Heart left ventricle (tissue), 16 donors: ENCODE results near the gene XBP1. TPM values are rescaled to one million over a fixed set of nuclear protein-coding genes. Genes with fewer than 3 reads are reported as not detected.

Experiments used
- ATAC-seq, 4 donors: fragments of 200-7000 bp; cut with Tn5 transposase; one replicate each; pipeline ENCODE4 v1.9.1; 2020 to 2022; ENCODE audit warnings: moderate library complexity in 4 of 4, mild to moderate bottlenecking in 3 of 4, moderate number of reproducible peaks in 1 of 4
- DNase-seq, 5 donors: peaks; one replicate each; pipeline ENCODE4 v3.0.0-alpha.2; 2020
- H3K27ac ChIP-seq, 12 donors: fragments of 200-600 bp; sonication (generic) in 4 of 12; one replicate each; pipeline versions ENCODE4 v1.5.0 to v1.8.0; 2016 to 2022; ENCODE audit warnings: mild to moderate bottlenecking in 2 of 12
- H3K27me3 ChIP-seq, 9 donors: fragments of 200-600 bp; sonication (generic) in 2 of 9; one replicate each; pipeline versions ENCODE4 v1.5.1 to v1.8.0; 2016 to 2022; ENCODE audit warnings: mild to moderate bottlenecking in 3 of 9
- H3K36me3 ChIP-seq, 9 donors: fragments of 200-600 bp; sonication (generic) in 2 of 9; one replicate each; pipeline versions ENCODE4 v1.5.0 to v1.8.0; 2018 to 2022; ENCODE audit warnings: mild to moderate bottlenecking in 2 of 9
- H3K4me1 ChIP-seq, 12 donors: fragments of 200-600 bp; sonication (generic) in 4 of 12; one replicate each; pipeline versions ENCODE4 v1.5.0 to v1.8.0; 2016 to 2022; ENCODE audit warnings: mild to moderate bottlenecking in 3 of 12
- H3K4me3 ChIP-seq, 12 donors: fragments of 200-600 bp; sonication (generic) in 4 of 12; one replicate each; pipeline versions ENCODE4 v1.5.0 to v1.8.0; 2017 to 2022; ENCODE audit warnings: mild to moderate bottlenecking in 9 of 12, moderate library complexity in 4 of 12
- H3K9me3 ChIP-seq, 12 donors: fragments of 200-600 bp; sonication (generic) in 4 of 12; one replicate each; pipeline versions ENCODE4 v1.5.0 to v1.8.0; 2016 to 2022; ENCODE audit warnings: mild to moderate bottlenecking in 1 of 12
- CTCF ChIP-seq, 12 donors: fragments of 200-600 bp; sonication (generic) in 4 of 12; IDR thresholded peaks; one replicate each; pipeline versions ENCODE4 v1.5.0 to v1.8.0; 2018 to 2022; ENCODE audit warnings: antibody characterized with exemption in 12 of 12, mild to moderate bottlenecking in 5 of 12
- POLR2A ChIP-seq, 2 donors: fragments of 450-650 bp; IDR thresholded peaks; one replicate each; pipeline ENCODE4 v1.6.1; 2017; ENCODE audit warnings: antibody characterized with exemption in 2 of 2, mild to moderate bottlenecking in 2 of 2, moderate library complexity in 2 of 2
- WGBS, 4 donors: extraction: QIAGEN DNeasy Blood & Tissue Kit in 2 of 4; methylation state at CpG; one replicate each; pipeline versions ENCODE4 v1.1.5 to v1.1.7; 2013 to 2018; 5-methylcytosine and 5-hydroxymethylcytosine counted together
- intact Hi-C, 10 donors: fragments of 100-400 bp; cut with DNase I; formaldehyde crosslinking; loops; one replicate each; pipeline versions ENCODE4 v1.11.1 to v1.14.2; 2022
- polyA plus RNA-seq, 2 donors: library from polyadenylated mRNA; stranded (reverse); fragments of 200-250 nt; gene quantifications; one replicate each; pipeline ENCODE4 v1.2.3, GENCODE V29; 2013
- total RNA-seq, 9 donors: library from RNA; depleted of rRNA in 2 of 9; stranded (reverse); fragments of >200 nt in 2 of 9; fragmentation: NEBNext Ultra II Directional in 3 of 9; extraction: Animal tissue kit (Norgen Biotek cat#: 25700) in 3 of 9; gene quantifications; one replicate each; pipeline versions ENCODE4 v1.1.0 to v1.2.4, GENCODE V29; 2016 to 2023
- donor health status: ischemic (EF 13 %, LVEDD 7.1; RV severe dilation, severe dysfunction).
- donor health status: healthy with polysubstance abuse.
- donor health status: DM: no; HTN: yes; CAD: no.
- donor health status: DM: no; HTN: no; CAD: no.
- donor health status: ischemic (EF 25% LVEDD 6.9; RV normal size, moderate dysfunction).
- donor health status: ischemic (EF 25% LVEDD 5.7; RV mildly dilated, moderate dysfunction).
- donor health status: healthy.
- donor health status: DM: yes; HTN: yes; CAD: no.
- donor health status: ischemic (EF 35%, LVEDD 5.7; RV mildly dilated, moderate dysfunction).
- donor health status: nonischemic (EF 11% LVEDD 7.7; RV severe dilation, severe dysfunction).
- donor health status: DM: yes; HTN: yes; CAD: no.
- donor health status: PGD.
- donor health status: ischemic (EF 29% LVEDD 5.4; RV normal size, mild dysfunction).
- donor health status: nonischemic (EF 23%, LVEDD 6.1; RV moderate dilation, normal function).

XBP1 gene
- total and polyA plus RNA-seq, 11 donors: 23.8 to 160 (median 88.1) TPM

GRCh38 chr22:28832731-28833130 is 32.4 kb upstream of the XBP1 start:
- no peaks in the 10 kb centered on the region for H3K9me3 ChIP-seq
- H3K27ac ChIP-seq: no peak overlapping the region

GRCh38 chr22:28831140-28832072 is 31.0 kb upstream of the XBP1 start:
- no peaks in the 10 kb centered on the region for H3K27me3 ChIP-seq
- peaks cover 0 to 13% (median 0%) of the 10 kb centered on the region in 12 donors for H3K4me1 ChIP-seq
- H3K36me3 ChIP-seq: peaks cover 0 to 7% (median 0%) of the 10 kb centered on the region in 9 donors
- ATAC-seq (no peak), DNase-seq (no peak)
- no peak for TF ChIP-seq POLR2A (IDR thresholded peaks at IDR 0.05)
- TF ChIP-seq CTCF (IDR thresholded peaks at IDR 0.05): no peak
- intact Hi-C loops: loop anchor here in 6 of 10 donors (2.0 to 10.0 kb wide), 3 partner anchors 231 to 817 kb away; no protein-coding TSS in a partner anchor
- H3K27ac ChIP-seq: no peak overlapping the region
- H3K9me3 ChIP-seq: no peaks in the 10 kb centered on the region
- no peak overlapping the region for H3K4me3 ChIP-seq
- WGBS, 4 donors: 85 to 90% (median 89%) methylated on average over 7 of the region's 7 CpGs

More at GRCh38 chr22:28832731-28833130, 32.4 kb upstream of the XBP1 start:
- no peak for DNase-seq
- Histone ChIP-seq H3K4me1 (peaks cover 0 to 13% (median 0%) of the 10 kb centered on the region in 12 donors), H3K4me3 (no peak overlapping the region), H3K36me3 (peaks cover 0 to 7% (median 0%) of the 10 kb centered on the region in 9 donors), H3K27me3 (no peaks in the 10 kb centered on the region)
- ATAC-seq: no peak
- 94 to 98% (median 96%) methylated on average over 1 of the region's 1 CpG for WGBS, 4 donors
- intact Hi-C loops: loop anchor here in 5 of 10 donors (10.0 kb wide), 2 partner anchors 808 to 818 kb away; no protein-coding TSS in a partner anchor
- TF ChIP-seq POLR2A (IDR thresholded peaks at IDR 0.05) (no peak), CTCF (IDR thresholded peaks at IDR 0.05) (no peak)

DNA sequence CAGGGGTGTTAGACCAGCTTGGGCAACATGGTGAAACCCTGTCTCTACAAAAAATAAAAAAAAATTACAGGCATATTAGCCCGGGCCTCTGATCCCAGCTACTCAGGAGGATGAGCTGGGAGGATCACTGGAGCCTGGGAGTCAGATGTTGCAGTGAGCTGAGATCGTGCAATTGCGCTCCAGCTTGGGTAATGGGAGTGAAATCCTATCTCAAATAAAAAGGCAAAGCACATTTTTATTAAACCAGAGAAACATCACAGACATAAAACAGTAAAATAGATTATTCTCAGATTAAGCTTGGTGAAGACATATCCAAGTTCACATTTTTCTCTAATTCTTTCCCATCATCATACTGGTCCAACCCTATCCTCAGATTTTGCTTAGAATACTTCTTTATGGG is 30.1 kb upstream of the XBP1 start:
- intact Hi-C loops: loop anchor here in 6 of 10 donors (2.0 to 10.0 kb wide), 3 partner anchors 230 to 816 kb away; no protein-coding TSS in a partner anchor
- Histone ChIP-seq H3K27me3 (no peaks in the 10 kb centered on the region), H3K36me3 (peaks cover 0 to 7% (median 0%) of the 10 kb centered on the region in 9 donors), H3K4me3 (no peak overlapping the region), H3K4me1 (peaks cover 0 to 13% (median 0%) of the 10 kb centered on the region in 12 donors), H3K27ac (no peak overlapping the region), H3K9me3 (no peaks in the 10 kb centered on the region)
- 91 to 96% (median 93%) methylated on average over 3 of the region's 3 CpGs for WGBS, 4 donors
- DNase-seq (no peak), ATAC-seq (no peak)
- TF ChIP-seq POLR2A (IDR thresholded peaks at IDR 0.05) (no peak), CTCF (IDR thresholded peaks at IDR 0.05) (no peak)
